Measurements from ENCODE around the gene FZR1. TPM values are rescaled to one million over a fixed set of nuclear protein-coding genes. Genes with fewer than 3 reads are reported as not detected.
"Not testable (repeated sequence)": the region's sequence is repeated elsewhere in the genome, so short reads cannot be mapped to it uniquely, and the experiment has no call there.

Gene FZR1
- total RNA-seq, 1 donor from 2014 or later: 63.2 TPM

DNA sequence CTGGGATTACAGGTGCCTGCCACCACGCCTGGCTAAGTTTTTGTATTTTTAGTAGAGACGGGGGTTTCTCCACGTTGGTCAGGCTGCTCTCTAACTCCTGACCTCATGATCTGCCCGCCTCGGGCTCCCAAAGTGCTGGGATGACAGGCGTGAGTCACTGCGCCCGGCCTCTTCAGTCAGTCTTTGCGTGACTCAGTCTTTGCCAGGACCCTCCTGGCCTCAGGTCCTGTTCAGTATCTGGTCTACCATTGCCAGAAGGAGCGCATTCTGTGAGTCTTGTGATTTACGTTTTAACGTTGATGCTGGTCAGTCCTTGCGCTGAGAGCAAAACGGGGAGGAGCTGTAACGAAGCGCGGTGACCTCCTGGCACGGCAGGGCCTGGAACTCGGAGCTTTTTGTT is 59.0 kb downstream of the FZR1 start:
- no peak for DNase-seq (ENCODE audit: extremely low spot score, unreplicated experiment)
- Mint-ChIP-seq H3K27me3 (no peaks in the 10 kb centered on the region), H3K4me1 (ENCODE audit: unreplicated experiment) (peaks cover 4% of the 10 kb centered on the region), H3K4me3 (no peak overlapping the region), H3K27ac (no peak overlapping the region), H3K36me3 (no peaks in the 10 kb centered on the region), H3K9me3 (no peaks in the 10 kb centered on the region)
- TF ChIP-seq, protein P1, sequence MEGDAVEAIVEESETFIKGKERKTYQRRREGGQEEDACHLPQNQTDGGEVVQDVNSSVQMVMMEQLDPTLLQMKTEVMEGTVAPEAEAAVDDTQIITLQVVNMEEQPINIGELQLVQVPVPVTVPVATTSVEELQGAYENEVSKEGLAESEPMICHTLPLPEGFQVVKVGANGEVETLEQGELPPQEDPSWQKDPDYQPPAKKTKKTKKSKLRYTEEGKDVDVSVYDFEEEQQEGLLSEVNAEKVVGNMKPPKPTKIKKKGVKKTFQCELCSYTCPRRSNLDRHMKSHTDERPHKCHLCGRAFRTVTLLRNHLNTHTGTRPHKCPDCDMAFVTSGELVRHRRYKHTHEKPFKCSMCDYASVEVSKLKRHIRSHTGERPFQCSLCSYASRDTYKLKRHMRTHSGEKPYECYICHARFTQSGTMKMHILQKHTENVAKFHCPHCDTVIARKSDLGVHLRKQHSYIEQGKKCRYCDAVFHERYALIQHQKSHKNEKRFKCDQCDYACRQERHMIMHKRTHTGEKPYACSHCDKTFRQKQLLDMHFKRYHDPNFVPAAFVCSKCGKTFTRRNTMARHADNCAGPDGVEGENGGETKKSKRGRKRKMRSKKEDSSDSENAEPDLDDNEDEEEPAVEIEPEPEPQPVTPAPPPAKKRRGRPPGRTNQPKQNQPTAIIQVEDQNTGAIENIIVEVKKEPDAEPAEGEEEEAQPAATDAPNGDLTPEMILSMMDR (conservative IDR thresholded peaks at IDR 0.05): no peak

DNA sequence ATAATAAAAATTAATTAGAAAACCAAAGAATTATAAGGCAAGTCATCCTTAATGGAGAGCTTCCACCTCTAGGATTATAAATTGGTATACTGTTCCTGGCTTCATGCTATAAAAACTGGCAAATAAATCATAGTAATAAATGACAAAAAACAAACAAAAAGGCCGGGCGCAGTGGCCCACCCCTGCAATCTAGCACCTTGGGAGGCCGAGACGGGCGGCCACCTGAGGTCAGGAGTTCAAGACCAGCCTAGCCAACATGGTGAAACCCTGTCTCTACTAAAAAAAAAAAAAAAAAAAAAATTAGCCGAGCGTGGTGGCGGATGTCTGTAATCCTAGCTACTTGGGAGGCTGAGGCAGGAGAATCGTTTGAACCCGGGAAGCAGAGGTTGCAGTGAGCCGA is 63.9 kb downstream of the FZR1 start:
- DNase-seq (ENCODE audit: extremely low spot score, unreplicated experiment); H3K4me3 Mint-ChIP-seq; H3K27me3 Mint-ChIP-seq; H3K9me3 Mint-ChIP-seq; H3K36me3 Mint-ChIP-seq; H3K27ac Mint-ChIP-seq: not testable (repeated sequence)
- peaks cover 15% of the 10 kb centered on the region for H3K4me1 Mint-ChIP-seq (ENCODE audit: unreplicated experiment)

DNA sequence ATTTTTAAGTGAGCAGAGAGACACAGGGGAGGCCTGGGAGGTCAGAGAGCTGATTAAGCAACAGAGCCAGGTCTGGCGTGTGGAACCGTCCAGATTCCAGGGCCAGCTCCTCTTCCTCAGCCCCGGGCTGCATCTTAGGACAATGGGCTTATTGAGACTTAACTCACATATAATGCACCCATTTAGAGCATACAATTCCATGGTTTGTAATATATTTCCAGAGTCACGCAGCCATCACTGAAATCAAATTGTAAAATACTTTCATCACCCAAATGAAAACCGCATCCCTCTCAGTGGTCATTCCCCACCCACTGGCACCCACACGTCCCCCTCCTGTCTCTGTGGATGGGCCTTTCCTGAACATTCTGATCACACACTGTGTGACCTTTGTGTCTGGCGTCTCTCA is 64.5 kb downstream of the FZR1 start:
- H3K9me3 Mint-ChIP-seq: no peaks in the 10 kb centered on the region
- TF ChIP-seq, protein P1 (conservative IDR thresholded peaks at IDR 0.05): no peak
- H3K4me1 Mint-ChIP-seq (ENCODE audit: unreplicated experiment): peaks cover 21% of the 10 kb centered on the region
- DNase-seq (ENCODE audit: extremely low spot score, unreplicated experiment): no peak
- no peak overlapping the region for H3K27ac Mint-ChIP-seq
- no peak overlapping the region for H3K4me3 Mint-ChIP-seq
- H3K27me3 Mint-ChIP-seq: peaks cover 8% of the 10 kb centered on the region
- peaks cover 7% of the 10 kb centered on the region for H3K36me3 Mint-ChIP-seq

DNA sequence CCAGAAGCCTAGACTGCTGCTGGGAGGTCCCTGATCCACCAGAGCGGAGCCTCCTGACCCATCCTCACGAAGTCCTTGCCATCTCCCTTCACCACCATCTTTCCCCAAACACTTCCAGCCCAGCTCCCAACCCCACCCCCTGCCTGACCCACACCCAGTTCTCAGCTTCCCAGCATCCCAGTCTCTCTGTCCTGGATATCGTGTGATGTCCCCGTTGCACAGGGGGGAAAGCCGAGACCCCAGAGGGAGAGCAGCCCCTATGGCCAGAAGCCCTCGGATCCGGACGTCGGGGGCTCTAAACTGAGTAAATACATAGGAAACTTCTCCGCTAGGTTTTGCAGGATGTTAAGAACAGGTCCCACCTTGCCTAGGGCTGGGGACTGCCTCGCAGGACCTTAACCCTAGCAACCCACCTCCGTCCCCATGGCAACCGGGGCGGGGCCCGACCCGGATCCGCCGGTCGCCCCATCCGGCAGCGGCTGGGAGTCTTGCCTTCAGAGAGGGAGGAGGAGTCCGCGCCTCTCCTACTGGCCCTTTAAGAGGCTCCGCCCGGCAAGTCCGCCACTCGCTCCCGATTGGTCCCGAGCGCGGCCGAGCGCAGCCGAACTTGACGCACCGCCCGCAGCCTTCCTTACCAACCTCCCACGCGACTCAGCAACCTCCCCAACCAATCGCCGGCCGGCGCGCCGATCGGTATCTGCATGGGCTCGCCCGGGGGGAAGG is 66.2 kb downstream of the FZR1 start:
- Mint-ChIP-seq H3K36me3 (peaks cover 7% of the 10 kb centered on the region), H3K4me1 (ENCODE audit: unreplicated experiment) (peaks cover 21% of the 10 kb centered on the region), H3K27ac (peak overlapping the region; percentile 72), H3K27me3 (peaks cover 8% of the 10 kb centered on the region), H3K9me3 (no peaks in the 10 kb centered on the region), H3K4me3 (peak overlapping the region; percentile 89)
- TF ChIP-seq, protein P1 (conservative IDR thresholded peaks at IDR 0.05): no peak
- DNase-seq (ENCODE audit: extremely low spot score, unreplicated experiment): peak; percentile 100

DNA sequence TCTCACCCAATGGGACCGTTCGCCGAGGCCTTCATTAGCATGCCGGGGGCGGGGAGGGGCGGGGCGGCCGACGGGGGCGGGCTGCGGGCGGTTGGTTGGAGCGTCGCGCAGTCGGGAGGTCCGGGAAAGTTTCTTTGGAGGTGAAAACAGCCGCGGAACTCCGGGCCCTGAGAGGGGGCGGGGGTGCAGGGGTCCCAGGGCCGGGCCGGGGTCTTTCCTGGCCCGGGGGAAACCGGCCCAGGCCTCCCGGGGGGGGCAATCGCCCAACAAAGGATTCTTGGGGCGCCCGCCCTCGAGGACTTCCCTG is 66.7 kb downstream of the FZR1 start, which contains the start of gene HMG20B:
HMG20B (plus strand) TSS at position 90 of the 307 bp plus-strand sequence. CDS start 366 bp downstream, outside the sequence.
- Mint-ChIP-seq H3K27ac (peak within 1 kb of the TSS; percentile 72), H3K4me3 (peak within 1 kb of the TSS; percentile 89), H3K4me1 (ENCODE audit: unreplicated experiment) (peaks cover 21% of the 10 kb centered on the region), H3K27me3 (peaks cover 8% of the 10 kb centered on the region), H3K36me3 (peaks cover 7% of the 10 kb centered on the region), H3K9me3 (no peaks in the 10 kb centered on the region)
- TF ChIP-seq, protein P1 (conservative IDR thresholded peaks at IDR 0.05): no peak
- DNase-seq (ENCODE audit: extremely low spot score, unreplicated experiment): no peak

DNA sequence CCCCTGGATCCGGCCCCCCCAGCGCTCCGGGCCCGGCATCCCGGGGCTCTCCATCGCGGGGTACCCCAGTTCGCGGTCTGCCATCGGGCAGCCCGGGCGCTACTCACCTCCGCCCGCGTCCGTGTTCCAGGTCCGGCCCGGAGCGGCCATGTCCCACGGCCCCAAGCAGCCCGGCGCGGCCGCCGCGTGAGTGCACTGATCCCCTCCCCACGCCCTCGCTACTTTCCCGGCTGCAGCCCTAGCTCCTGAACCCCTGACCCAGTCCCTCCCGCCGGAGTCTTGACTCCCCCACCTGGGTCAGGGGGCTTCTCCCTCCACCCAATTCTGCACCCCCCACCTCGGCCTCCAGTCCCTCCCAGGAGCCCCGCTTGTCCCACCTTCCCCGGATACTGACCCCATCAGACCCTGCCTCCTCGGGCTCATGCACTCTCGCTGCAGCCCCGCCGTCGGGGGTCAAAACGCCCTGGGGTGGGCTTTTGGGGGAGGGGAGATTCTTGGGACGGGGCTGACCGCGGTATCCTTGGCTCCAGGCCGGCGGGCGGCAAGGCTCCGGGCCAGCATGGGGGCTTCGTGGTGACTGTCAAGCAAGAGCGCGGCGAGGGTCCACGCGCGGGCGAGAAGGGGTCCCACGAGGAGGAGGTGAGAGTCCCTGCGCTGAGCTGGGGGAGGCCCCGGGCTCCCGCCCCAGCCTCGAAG is 67.2 kb downstream of the FZR1 start:
- no peak for DNase-seq (ENCODE audit: extremely low spot score, unreplicated experiment)
- H3K4me3 Mint-ChIP-seq: peak overlapping the region; percentile 84
- peaks cover 21% of the 10 kb centered on the region for H3K4me1 Mint-ChIP-seq (ENCODE audit: unreplicated experiment)
- H3K27ac Mint-ChIP-seq: no peak overlapping the region
- H3K9me3 Mint-ChIP-seq: no peaks in the 10 kb centered on the region
- TF ChIP-seq, protein P1 (conservative IDR thresholded peaks at IDR 0.05): no peak
- H3K36me3 Mint-ChIP-seq: peaks cover 7% of the 10 kb centered on the region
- peaks cover 8% of the 10 kb centered on the region for H3K27me3 Mint-ChIP-seq

All from type B pancreatic cell (in vitro differentiated cells).